ENCODE data around the gene PTCD1.
"Not testable (repeated sequence)": the region's sequence is repeated elsewhere in the genome, so short reads cannot be mapped to it uniquely, and the experiment has no call there.

Gene PTCD1

DNA sequence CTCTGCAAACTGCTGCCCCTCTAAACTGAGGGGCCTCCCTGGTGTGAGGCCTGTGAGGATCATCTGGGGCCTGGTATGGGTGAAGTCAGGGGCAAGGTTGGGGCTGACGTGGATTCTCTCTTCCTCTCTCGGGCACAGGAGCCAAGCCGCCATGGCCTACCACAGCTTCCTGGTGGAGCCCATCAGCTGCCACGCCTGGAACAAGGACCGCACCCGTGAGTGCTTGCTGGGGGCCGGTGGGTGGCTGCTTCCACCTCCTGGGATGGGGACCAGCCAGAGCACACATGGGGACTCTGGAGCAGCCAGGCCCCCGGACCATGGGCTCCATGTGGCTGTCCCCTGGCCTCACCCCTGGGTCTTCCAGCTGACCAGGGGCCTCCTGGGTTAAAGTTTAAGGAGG lies 53.0 kb downstream of the PTCD1 start:
- TF ChIP-seq ZFX (IDR thresholded peaks at IDR 0.05): no peak
- TF ChIP-seq, protein P1, sequence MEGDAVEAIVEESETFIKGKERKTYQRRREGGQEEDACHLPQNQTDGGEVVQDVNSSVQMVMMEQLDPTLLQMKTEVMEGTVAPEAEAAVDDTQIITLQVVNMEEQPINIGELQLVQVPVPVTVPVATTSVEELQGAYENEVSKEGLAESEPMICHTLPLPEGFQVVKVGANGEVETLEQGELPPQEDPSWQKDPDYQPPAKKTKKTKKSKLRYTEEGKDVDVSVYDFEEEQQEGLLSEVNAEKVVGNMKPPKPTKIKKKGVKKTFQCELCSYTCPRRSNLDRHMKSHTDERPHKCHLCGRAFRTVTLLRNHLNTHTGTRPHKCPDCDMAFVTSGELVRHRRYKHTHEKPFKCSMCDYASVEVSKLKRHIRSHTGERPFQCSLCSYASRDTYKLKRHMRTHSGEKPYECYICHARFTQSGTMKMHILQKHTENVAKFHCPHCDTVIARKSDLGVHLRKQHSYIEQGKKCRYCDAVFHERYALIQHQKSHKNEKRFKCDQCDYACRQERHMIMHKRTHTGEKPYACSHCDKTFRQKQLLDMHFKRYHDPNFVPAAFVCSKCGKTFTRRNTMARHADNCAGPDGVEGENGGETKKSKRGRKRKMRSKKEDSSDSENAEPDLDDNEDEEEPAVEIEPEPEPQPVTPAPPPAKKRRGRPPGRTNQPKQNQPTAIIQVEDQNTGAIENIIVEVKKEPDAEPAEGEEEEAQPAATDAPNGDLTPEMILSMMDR (conservative IDR thresholded peaks at IDR 0.05): no peak
- H3K27ac ChIP-seq: no peak overlapping the region

DNA sequence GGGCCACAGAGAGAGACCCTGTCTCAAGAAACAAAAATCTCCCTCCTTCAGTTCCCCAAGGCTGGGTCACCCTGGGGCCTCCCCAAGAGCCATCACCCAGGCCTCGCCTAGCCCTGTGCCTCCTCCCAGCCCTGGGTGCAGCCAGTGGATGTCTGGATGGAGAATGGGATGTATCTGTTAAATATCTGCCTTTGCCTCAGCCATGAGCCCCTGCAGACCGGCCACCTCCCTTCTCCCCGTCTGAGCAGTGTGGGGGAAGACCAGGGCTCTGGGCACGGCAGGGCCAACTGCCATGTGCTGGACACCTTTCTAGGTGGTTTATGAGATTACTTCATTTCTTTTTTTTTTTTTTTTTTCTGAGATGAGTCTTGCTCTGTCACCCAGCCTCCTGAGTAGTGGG lies 54.1 kb downstream of the PTCD1 start:
- no peak overlapping the region for H3K27ac ChIP-seq
- no peak for TF ChIP-seq ZFX (IDR thresholded peaks at IDR 0.05)
- TF ChIP-seq, protein P1 (conservative IDR thresholded peaks at IDR 0.05): no peak

DNA sequence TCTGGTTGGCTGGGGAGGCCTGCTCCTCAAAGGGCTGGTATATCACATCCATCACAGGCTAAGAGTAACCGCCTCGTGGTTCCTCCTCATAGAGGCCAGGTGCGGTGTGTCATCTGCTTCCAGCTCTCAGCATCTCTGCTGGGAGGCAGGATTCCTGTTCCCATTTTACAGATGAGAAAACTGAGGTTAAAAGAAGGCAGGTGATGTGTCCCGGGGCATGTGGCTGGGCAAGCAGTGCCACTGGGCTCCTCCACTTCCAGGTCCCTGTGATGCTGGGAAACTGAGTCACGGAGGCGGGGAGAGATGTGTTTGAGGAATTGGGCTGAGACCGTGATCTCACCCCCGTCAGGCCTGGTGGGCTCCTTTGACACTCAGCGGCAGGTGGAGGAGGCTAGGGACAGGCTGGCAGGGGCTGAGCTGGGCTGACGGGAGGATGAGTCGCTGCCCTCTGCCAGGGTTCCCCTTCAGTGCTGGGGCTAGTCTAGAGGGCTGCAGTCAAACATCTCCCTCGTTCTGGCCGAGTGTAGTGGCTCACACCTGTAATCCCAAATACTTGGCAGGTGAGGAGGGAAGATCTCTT lies 54.7 kb downstream of the PTCD1 start:
- H3K27ac ChIP-seq: no peak overlapping the region
- no peak for TF ChIP-seq ZFX (IDR thresholded peaks at IDR 0.05)
- TF ChIP-seq, protein P1 (conservative IDR thresholded peaks at IDR 0.05): no peak

DNA sequence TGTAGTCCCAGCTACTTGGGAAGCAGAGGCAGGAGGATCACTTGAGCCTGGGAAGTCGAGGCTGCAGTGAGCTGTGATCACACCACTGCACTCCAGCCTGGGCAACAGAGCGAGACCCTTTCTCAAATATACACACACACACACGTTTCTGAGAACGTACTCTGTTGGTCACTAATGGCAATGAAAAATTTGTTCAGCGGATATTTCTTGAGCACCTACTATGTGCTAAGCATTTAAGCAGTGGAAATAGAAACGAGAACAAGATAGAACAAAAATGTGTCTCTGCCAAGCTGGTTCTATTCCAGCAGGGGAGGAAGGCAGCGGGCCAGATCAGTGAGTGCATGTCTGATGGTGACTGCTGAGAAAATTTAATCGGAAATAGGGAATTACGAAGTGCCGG lies 55.4 kb downstream of the PTCD1 start:
- H3K27ac ChIP-seq: no peak overlapping the region
- TF ChIP-seq, protein P1 (conservative IDR thresholded peaks at IDR 0.05): no peak
- TF ChIP-seq ZFX (IDR thresholded peaks at IDR 0.05): no peak

DNA sequence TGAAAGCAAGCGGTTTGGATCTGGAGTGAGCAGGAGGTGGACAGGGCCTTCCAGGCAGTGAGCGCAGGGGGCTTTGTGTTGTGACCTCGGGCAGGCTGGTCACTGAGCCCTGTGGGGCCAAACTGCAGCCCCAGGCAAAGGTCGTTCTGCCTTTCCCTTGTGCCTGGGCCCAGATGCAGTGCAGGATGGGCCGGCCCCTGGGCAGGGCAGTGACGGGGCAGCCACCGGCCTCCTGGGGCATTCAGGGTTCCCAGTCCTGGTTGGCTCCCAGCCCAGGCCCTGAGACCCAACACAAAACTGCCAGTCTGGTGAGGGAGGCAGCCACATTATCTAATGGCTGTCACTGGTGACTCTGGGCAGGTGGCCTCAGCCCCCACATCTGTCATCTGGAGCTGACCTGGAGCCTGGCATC lies 56.9 kb downstream of the PTCD1 start:
- TF ChIP-seq, protein P1 (conservative IDR thresholded peaks at IDR 0.05): no peak
- TF ChIP-seq ZFX (IDR thresholded peaks at IDR 0.05): no peak
- H3K27ac ChIP-seq: no peak overlapping the region

DNA sequence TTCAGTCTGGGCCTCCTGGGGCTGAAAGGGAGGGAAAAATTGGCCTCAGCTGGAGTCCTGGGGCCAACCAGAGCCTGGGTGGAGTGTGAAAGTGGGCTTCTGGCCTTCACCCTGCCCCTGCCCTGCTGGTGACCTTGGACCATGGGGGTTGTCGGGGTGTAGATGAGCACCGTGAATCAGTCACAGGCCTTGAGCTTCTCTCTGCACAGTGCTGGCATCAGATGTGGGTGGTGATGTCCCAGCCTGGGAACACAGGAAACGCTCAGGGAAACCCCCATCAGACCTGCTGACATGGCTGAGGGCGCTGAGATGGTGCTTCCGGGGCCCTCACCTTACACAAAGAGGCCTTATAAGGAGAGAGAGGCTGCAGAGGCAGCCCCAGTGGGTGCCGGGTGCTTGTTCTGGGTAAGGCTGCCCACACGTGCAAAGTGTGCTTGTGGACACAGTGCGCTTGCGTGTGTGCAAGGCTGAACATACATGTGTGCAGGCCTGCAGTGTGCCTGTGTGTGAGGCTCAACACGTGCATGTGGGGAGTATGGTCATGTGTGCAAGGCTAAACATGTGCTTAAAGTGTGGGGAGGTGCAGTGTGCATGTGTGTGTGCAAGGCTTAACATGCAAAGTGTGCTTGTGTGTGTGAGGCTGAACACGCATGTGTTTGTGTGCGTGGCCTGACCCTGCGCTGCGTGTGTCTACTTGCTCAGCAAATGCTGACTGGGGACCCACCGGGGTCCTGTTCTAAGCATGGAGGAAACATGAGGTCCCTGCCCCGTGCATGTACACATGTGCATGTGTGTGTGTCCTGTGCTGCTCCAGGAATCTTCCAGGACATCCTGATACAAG lies 57.6 kb downstream of the PTCD1 start:
- H3K27ac ChIP-seq: no peak overlapping the region
- TF ChIP-seq, protein P1 (conservative IDR thresholded peaks at IDR 0.05): no peak
- TF ChIP-seq ZFX (IDR thresholded peaks at IDR 0.05): no peak

DNA sequence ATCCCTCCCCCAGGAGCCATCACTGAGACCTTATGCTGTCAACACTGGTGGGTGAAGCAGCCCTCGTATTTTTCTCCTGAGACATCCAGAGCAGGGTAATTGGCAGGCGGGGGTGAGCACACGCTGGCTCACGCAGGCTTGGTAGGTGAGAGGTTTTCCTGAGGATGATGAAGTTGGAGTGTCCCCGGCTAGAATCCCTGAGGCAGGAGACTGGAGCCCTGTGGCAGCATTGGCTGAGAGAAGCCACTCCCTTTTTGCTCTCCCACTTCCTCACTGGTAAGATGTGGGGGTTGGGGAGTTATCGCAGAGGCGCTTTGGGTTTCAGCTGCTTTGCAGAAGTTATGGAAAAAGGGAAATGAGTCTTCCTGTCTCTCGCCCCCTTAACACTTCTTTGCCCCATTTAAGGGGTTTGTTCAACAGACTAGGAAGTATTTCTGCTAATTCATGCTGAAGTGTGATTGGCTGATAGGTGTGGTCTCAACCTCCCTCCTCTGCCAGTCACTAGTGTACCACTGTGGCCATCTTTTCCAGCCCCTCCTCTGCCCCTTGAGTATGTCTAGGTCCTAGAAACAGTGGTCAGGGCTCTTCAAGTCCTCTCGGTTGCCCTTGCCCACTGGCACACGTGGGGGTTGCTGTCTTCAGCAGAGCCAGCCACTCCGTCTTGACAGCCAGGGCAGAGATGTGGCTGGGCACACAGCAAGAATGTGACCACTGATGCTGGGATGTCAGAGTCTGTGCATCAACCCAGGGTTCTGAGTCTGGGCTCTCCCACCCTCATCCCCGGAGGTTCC lies 58.4 kb downstream of the PTCD1 start:
- no peak overlapping the region for H3K27ac ChIP-seq
- TF ChIP-seq, protein P1 (conservative IDR thresholded peaks at IDR 0.05): no peak
- no peak for TF ChIP-seq ZFX (IDR thresholded peaks at IDR 0.05)

DNA sequence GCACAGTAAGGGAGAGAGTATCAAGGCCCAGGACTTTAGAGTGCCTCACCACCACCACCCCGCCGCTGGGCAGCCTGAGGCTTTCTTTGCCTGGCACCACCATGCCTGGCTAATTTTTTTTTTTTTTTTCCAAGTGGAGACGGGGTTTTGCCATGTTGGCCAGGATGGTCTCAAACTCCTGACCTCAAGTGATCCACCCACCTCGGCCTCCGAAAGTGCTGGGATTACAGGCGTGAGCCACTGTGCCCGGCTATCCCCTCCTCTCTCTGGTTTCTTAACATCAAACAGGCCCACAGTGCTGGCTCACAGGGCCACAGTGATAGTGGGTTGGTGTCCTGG lies 58.9 kb downstream of the PTCD1 start:
- H3K27ac ChIP-seq: not testable (repeated sequence)

All from C4-2B (cell line).